IPS-15b (cell line): Measurements from ENCODE around the gene TMEM233.

ENCODE experiments used
- H3K27me3 ChIP-seq: one replicate; pipeline ENCODE4 v1.6.1; 2013; ENCODE audit warnings: low read length; ENCODE audit not compliant: control insufficient read depth, insufficient read depth
- H3K36me3 ChIP-seq: one replicate; pipeline ENCODE4 v1.6.1; 2013; ENCODE audit warnings: low read length; ENCODE audit not compliant: control insufficient read depth, insufficient read depth
- H3K4me1 ChIP-seq: one replicate; pipeline ENCODE4 v1.6.1; 2013; ENCODE audit warnings: mild to moderate bottlenecking, low read length; ENCODE audit not compliant: control insufficient read depth, insufficient read depth
- H3K4me3 ChIP-seq: one replicate; pipeline ENCODE4 v1.5.1; 2013; ENCODE audit warnings: low read depth, low read length
- H3K9ac ChIP-seq: one replicate; pipeline ENCODE4 v1.6.1; 2013; ENCODE audit warnings: low read depth, mild to moderate bottlenecking, low read length
- H3K9me3 ChIP-seq: one replicate; pipeline ENCODE4 v1.6.1; 2013; ENCODE audit warnings: mild to moderate bottlenecking, low read length; ENCODE audit not compliant: control insufficient read depth, insufficient read depth

Gene TMEM233

DNA sequence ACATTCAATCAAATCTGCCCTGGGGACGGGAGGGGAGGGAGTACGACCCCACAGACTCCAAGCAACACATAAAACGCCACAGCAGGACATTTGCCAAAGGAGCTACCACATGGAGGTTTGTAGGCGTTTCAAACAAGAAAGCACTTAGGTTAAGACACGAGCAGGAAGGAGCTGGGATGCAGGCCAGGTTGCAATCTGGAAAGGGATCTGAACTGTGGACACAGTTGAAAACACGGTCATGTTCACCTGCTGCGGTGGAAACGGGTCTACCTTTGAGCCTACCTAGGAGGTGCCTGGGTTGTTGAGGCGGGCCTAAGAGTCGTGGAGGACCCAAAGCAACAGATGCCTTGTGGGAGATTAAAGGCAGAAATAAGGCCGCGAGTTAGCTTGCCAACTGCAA is 92.8 kb downstream of the TMEM233 start:
- no peak overlapping the region for H3K9ac ChIP-seq
- peaks cover 20% of the 10 kb centered on the region for H3K36me3 ChIP-seq
- H3K9me3 ChIP-seq: no peaks in the 10 kb centered on the region
- H3K4me1 ChIP-seq: peaks cover 7% of the 10 kb centered on the region
- no peaks in the 10 kb centered on the region for H3K27me3 ChIP-seq
- H3K4me3 ChIP-seq: no peak overlapping the region

DNA sequence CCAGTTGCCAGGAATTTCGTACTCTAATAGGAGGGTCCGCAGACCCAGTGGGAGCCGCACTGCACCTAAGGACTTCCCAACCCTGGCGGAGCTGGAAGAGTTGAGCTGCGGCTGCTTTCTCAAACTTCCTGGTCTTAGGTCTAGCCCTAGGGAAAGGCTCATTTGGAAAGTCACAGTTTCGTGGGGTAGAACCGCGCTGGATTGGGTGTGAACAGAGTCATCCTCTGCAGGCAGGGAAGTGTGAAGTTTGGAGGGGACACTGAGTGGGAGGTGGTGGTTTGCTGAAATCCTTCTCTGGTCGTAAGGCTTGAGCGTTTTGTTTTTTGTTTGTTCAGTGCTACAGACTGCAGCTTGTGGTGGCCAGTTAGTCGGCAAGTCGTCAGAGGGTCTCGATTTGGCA is 93.2 kb downstream of the TMEM233 start:
- H3K9ac ChIP-seq: no peak overlapping the region
- H3K9me3 ChIP-seq: no peaks in the 10 kb centered on the region
- peaks cover 20% of the 10 kb centered on the region for H3K36me3 ChIP-seq
- H3K27me3 ChIP-seq: no peaks in the 10 kb centered on the region
- H3K4me1 ChIP-seq: peaks cover 5% of the 10 kb centered on the region
- H3K4me3 ChIP-seq: no peak overlapping the region

DNA sequence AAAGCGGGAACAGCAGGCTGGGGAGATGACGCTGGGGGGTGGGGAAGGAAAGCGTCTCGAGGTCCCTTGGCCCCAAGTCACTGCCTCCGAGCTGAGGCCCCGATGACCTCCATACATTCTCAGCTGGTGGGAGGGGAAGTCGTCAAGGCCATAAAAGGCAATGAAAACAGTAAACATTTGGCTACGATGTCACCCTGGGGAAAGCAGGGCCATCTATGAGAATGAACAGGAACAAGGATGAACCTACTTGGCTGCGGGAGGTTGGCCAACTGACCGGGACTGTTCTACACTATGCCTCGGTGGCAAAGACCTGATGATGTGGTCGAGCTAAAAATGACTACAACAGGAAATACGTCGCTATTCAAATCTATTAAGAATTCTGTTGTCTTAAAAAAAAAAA is 93.8 kb downstream of the TMEM233 start:
- no peaks in the 10 kb centered on the region for H3K9me3 ChIP-seq
- peaks cover 20% of the 10 kb centered on the region for H3K36me3 ChIP-seq
- H3K27me3 ChIP-seq: no peaks in the 10 kb centered on the region
- no peak overlapping the region for H3K9ac ChIP-seq
- no peak overlapping the region for H3K4me3 ChIP-seq
- H3K4me1 ChIP-seq: no peaks in the 10 kb centered on the region

DNA sequence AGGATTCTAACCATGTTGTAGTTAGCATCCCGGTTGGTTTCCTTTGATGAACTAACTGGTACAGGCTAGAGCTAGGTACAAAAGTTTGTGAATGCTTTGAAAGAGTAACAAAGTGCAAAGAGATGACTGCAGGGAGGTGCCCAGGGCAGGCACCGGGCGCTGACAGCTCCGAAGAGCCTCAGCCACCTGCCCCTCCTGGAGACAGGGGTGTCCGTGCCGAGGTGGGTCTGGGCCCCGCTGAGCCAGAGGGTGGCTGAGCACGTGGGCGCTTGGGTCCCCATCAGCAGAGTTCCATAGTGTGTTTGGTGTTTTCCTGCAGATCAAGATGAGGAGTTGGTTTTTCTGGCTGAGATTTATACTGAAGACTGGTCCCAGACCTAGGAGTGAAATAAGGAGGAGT is 94.3 kb downstream of the TMEM233 start:
- Histone ChIP-seq H3K27me3 (no peaks in the 10 kb centered on the region), H3K36me3 (peaks cover 20% of the 10 kb centered on the region), H3K9me3 (no peaks in the 10 kb centered on the region), H3K4me3 (no peak overlapping the region), H3K4me1 (no peaks in the 10 kb centered on the region), H3K9ac (no peak overlapping the region)

DNA sequence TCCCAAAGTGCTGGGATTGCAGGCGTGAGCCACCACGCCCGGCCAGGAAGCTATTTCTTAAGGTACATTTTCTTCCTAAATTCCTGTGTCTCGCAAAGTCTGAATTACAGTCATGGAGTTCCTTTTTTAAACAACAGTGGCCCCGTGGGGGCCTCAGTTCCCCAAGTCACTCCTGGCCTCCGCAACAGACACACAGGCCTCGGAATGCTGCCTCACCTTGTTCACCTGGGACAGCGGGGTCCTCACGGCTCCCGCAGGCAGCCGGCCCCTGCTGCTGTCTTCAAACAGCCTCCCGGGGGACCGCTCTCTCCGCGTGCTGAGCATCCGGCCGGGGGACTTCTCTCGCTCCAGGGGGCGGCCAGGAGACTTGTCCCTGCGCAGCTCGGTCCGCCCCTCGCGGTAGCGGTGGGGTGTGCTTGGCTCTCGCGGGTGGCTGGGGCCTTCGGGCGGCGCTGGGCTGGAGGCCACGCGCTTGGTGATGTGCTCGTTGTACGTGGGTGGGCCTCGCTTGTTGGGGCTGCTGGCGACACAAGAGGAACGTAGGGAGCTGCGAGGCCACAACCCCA is 96.4 kb downstream of the TMEM233 start:
- no peak overlapping the region for H3K4me3 ChIP-seq
- peaks cover 20% of the 10 kb centered on the region for H3K36me3 ChIP-seq
- no peaks in the 10 kb centered on the region for H3K4me1 ChIP-seq
- H3K9ac ChIP-seq: no peak overlapping the region
- no peaks in the 10 kb centered on the region for H3K27me3 ChIP-seq
- no peaks in the 10 kb centered on the region for H3K9me3 ChIP-seq

DNA sequence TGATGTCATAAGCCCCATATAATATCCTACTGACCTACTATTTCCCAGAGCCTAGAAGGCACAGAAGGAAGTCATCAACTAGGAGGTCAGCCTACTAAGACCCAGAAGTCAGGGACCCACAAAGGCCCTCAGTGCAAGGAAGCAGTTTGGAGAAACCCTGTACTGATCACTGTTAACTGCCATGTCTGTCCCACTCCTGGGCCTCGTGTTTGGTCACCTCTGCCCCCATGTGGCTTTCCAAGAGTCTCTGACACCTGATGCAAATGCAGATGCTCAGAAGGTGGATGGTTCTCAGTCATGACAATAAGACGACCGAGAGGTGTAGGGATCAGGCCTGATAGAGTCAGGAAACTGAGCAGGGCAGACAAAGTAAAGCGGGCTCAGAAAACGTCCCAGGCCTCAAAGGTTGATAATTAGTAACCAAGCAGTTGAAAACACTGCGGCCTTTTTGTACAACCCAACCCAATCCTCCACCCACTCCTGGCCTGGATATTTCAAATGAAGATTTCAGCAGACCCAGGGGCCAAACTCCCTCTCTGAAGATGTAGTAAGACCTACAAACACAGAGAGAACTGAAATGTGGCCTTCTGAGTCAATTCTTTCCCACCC is 97.7 kb downstream of the TMEM233 start:
- H3K4me1 ChIP-seq: no peaks in the 10 kb centered on the region
- peaks cover 18% of the 10 kb centered on the region for H3K36me3 ChIP-seq
- H3K27me3 ChIP-seq: no peaks in the 10 kb centered on the region
- H3K4me3 ChIP-seq: no peak overlapping the region
- no peaks in the 10 kb centered on the region for H3K9me3 ChIP-seq
- no peak overlapping the region for H3K9ac ChIP-seq

DNA sequence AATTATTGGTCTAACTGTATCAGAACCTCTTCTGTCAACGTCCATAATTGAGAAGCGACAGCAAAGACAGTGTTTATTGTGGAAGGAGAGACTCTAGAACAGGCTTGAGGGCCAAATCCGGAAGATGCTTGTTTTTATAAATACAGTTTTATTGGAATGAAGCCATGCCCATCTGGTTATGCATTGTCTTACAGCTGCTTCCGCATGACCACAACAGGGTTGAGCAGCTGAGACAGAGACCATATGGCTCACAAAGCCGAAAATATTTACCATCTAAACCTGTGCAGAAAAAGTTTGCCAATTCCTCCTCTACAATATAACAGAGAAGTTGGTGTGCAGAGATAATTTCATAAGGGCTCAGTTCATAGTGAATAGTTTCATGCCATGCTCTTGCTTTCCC is 98.8 kb downstream of the TMEM233 start:
- Histone ChIP-seq H3K4me1 (no peaks in the 10 kb centered on the region), H3K4me3 (no peak overlapping the region), H3K9me3 (no peaks in the 10 kb centered on the region), H3K27me3 (no peaks in the 10 kb centered on the region), H3K9ac (no peak overlapping the region), H3K36me3 (peaks cover 11% of the 10 kb centered on the region)
